GM12801 (cell line): Measurements from ENCODE around the gene TREM1.

Source experiments
- CTCF ChIP-seq: IDR thresholded peaks from one replicate; pipeline ENCODE4 v1.5.1; 2011; ENCODE audit warnings: control low read depth; ENCODE audit not compliant: insufficient read length; ENCODE audit errors: extremely low read depth

The TREM1 gene

GRCh38 chr6:41239467-41240159, 46.9 kb downstream of the TREM1 start:
- no peak for TF ChIP-seq CTCF

GRCh38 chr6:41237128-41237527, 49.4 kb downstream of the TREM1 start:
- TF ChIP-seq CTCF = no peak

- TF ChIP-seq CTCF = no peak
These were observed 50.2 kb downstream of the TREM1 start for GRCh38 chr6:41236276-41236675.

- TF ChIP-seq CTCF = no peak
These were observed 53.8 kb downstream of the TREM1 start for GRCh38 chr6:41232667-41233066.

DNA sequence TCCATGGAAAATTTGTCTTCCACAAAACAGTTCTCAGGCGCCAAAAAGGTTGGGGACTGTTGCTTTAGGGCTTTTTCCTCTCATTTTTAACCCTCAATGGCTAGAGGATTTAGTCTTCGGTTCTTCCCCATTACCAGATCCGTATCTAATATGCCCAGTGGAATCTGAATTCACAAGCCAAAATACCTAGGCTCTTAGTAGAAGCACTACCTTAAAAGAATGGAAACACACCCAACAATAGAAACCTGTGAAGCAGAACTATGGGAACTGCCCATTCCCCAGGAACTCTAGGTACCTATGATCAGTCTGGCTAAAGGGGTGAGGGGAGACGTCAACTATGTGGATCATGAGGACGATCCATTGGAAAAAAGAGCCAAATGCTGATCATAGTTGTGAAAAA, 55.2 kb downstream of the TREM1 start:
- TF ChIP-seq CTCF = no peak

- no peak for TF ChIP-seq CTCF
These were observed 56.8 kb downstream of the TREM1 start for GRCh38 chr6:41229721-41230120.

- no peak for TF ChIP-seq CTCF
These were observed 57.9 kb downstream of the TREM1 start for GRCh38 chr6:41228616-41229015.
